IPS-18a (cell line): ENCODE data around the gene FBLN1.
"Not testable (repeated sequence)": the region's sequence is repeated elsewhere in the genome, so short reads cannot be mapped to it uniquely, and the experiment has no call there.

Source experiments
- H3K27ac ChIP-seq: one replicate; pipeline ENCODE4 v1.5.1; 2013; ENCODE audit warnings: low read length
- H3K27me3 ChIP-seq: one replicate; pipeline ENCODE4 v1.6.1; 2013; ENCODE audit warnings: mild to moderate bottlenecking, low read length; ENCODE audit not compliant: control insufficient read depth, insufficient read depth
- H3K36me3 ChIP-seq: one replicate; pipeline ENCODE4 v1.6.1; 2013; ENCODE audit warnings: low read depth, low read length; ENCODE audit not compliant: control insufficient read depth
- H3K4me1 ChIP-seq: one replicate; pipeline ENCODE4 v1.6.1; 2013; ENCODE audit warnings: low read depth, low read length; ENCODE audit not compliant: control insufficient read depth
- H3K4me3 ChIP-seq: one replicate; pipeline ENCODE4 v1.5.1; 2013; ENCODE audit warnings: low read length
- H3K9ac ChIP-seq: one replicate; pipeline ENCODE4 v1.6.1; 2013; ENCODE audit warnings: mild to moderate bottlenecking, low read length, moderate library complexity
- H3K9me3 ChIP-seq: one replicate; pipeline ENCODE4 v1.6.1; 2013; ENCODE audit warnings: low read depth, low read length; ENCODE audit not compliant: control insufficient read depth

The FBLN1 gene

GRCh38 chr22:45533703-45534102, 31.0 kb downstream of the FBLN1 start:
- H3K27me3 ChIP-seq, result no peaks in the 10 kb centered on the region
- no peak overlapping the region for H3K27ac ChIP-seq
- H3K36me3 ChIP-seq, result peaks cover 59% of the 10 kb centered on the region
- no peak overlapping the region for H3K9ac ChIP-seq
- no peak overlapping the region for H3K4me3 ChIP-seq
- H3K9me3 ChIP-seq, result no peaks in the 10 kb centered on the region
- no peaks in the 10 kb centered on the region for H3K4me1 ChIP-seq

- no peaks in the 10 kb centered on the region for H3K27me3 ChIP-seq
- H3K9ac ChIP-seq, result no peak overlapping the region
- H3K36me3 ChIP-seq, result peaks cover 57% of the 10 kb centered on the region
- no peaks in the 10 kb centered on the region for H3K9me3 ChIP-seq
- no peak overlapping the region for H3K4me3 ChIP-seq
- no peak overlapping the region for H3K27ac ChIP-seq
- H3K4me1 ChIP-seq, result no peaks in the 10 kb centered on the region
These were observed 31.9 kb downstream of the FBLN1 start for GRCh38 chr22:45534339-45535192.

DNA sequence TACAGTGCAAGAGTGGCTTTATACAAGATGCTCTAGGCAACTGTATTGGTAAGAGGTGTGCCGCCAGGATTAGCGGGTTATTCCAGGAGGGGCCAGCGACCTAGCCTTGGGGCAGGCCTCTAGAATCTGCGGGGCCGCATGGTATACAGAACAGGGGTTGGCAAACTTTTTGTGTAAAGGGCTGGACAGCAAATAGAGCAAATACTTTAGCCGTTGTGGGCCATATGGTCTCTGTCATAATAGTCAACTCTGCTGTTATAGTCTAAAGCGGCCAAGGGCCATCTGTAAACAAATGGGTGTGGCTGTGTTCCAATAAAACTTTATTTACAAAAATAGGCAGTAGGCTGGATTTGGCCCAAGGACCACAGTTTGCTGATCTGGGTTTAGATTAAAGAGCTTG, 32.6 kb downstream of the FBLN1 start:
- no peak overlapping the region for H3K27ac ChIP-seq
- no peaks in the 10 kb centered on the region for H3K4me1 ChIP-seq
- no peak overlapping the region for H3K4me3 ChIP-seq
- no peaks in the 10 kb centered on the region for H3K27me3 ChIP-seq
- H3K9ac ChIP-seq, result no peak overlapping the region
- no peaks in the 10 kb centered on the region for H3K9me3 ChIP-seq
- peaks cover 52% of the 10 kb centered on the region for H3K36me3 ChIP-seq

DNA sequence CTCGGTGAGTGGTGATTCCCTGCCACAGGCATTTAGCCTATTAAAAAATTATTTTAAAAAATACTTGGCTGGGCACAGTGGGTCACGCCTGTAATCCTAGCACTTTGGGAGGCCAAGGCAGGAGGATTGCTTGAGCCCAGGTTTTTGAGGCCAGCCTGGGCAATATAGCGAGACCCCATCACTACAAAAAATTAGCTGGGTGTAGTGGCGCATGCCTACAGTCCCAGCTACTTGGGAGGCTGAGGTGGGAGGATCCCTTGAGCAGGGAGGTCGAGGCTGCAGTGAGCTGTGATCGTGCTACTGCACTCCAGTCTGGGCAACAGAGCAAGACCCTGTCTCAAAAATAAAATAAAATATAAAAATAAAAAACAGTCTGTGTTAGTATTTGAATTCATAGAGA, 33.2 kb downstream of the FBLN1 start:
- not testable (repeated sequence) for H3K9ac ChIP-seq, H3K4me1 ChIP-seq, H3K27ac ChIP-seq, H3K4me3 ChIP-seq, H3K9me3 ChIP-seq, H3K27me3 ChIP-seq
- peaks cover 48% of the 10 kb centered on the region for H3K36me3 ChIP-seq

DNA sequence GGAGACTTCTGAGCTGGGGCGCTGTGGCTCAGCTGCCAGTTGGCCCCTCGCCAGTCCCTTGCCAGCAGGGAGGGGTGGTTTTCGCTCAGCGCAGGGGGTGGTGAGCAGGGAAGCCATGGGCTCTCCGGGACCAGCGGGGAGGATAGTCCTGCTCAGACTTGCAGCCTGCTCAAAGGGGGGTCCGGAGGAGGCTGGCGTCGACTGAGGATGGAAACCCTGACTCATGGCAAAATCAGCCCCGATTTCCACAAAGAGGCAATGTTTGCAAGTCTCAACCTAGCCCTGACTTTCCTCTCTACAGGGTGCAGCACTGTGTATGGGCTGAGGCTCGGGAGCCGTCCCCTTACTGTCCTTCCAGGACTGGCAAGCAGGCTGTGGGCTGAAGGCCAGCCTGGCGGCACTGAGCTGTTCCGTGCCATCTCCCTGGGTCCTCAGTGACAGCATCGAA, 35.1 kb downstream of the FBLN1 start:
- H3K36me3 ChIP-seq, result peaks cover 50% of the 10 kb centered on the region
- no peak overlapping the region for H3K27ac ChIP-seq
- no peaks in the 10 kb centered on the region for H3K27me3 ChIP-seq
- H3K4me1 ChIP-seq, result no peaks in the 10 kb centered on the region
- H3K9me3 ChIP-seq, result no peaks in the 10 kb centered on the region
- H3K4me3 ChIP-seq, result no peak overlapping the region
- H3K9ac ChIP-seq, result no peak overlapping the region

DNA sequence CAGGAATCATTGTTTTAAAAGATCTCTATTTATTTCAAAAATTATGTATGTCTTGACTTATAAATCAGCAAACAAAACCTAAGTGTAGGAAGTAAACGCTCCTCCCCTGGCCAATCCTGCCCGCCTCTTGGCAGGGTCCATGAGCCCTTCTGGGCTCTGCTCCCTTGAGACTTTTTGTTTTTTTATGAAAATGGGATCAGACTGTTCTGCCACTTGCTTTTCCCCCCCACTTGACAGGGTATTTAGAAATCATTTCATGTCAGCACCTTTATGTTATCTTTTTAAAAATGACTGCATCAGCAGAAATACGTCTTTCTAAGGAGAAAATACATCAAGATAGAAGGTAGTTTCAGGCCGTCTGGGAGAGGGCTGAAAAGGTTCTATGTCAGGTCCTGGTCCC, 35.6 kb downstream of the FBLN1 start:
- Histone ChIP-seq H3K36me3 (peaks cover 46% of the 10 kb centered on the region), H3K9me3 (no peaks in the 10 kb centered on the region), H3K9ac (no peak overlapping the region), H3K4me1 (no peaks in the 10 kb centered on the region), H3K27ac (no peak overlapping the region), H3K27me3 (no peaks in the 10 kb centered on the region), H3K4me3 (no peak overlapping the region)

DNA sequence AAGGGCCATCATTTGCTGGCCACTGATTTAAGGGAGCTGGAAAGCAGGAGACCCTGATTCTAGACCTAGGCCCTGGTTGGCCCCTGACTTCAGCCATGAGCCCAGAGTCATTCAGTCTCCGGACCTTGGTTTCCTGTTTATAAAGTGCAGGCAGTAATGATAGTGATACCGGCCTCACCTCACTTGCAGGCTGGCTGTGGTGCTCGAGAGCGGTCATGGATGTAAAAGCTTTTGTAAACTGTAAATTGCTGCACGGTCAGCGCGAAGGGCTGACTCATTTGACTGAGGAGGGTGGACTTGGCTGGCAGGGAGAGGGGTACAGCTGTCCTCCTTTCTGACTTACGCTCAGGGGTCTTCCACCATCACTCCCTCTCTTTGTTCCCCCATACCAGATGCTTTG, 37.4 kb downstream of the FBLN1 start:
- Histone ChIP-seq H3K36me3 (peaks cover 44% of the 10 kb centered on the region), H3K4me3 (no peak overlapping the region), H3K9ac (no peak overlapping the region), H3K9me3 (no peaks in the 10 kb centered on the region), H3K27me3 (no peaks in the 10 kb centered on the region), H3K27ac (no peak overlapping the region), H3K4me1 (no peaks in the 10 kb centered on the region)

- Histone ChIP-seq H3K36me3 (peaks cover 36% of the 10 kb centered on the region), H3K27ac (no peak overlapping the region), H3K9me3 (no peaks in the 10 kb centered on the region), H3K4me3 (no peak overlapping the region), H3K9ac (no peak overlapping the region), H3K4me1 (no peaks in the 10 kb centered on the region), H3K27me3 (no peaks in the 10 kb centered on the region)
These were observed 38.8 kb downstream of the FBLN1 start for GRCh38 chr22:45541382-45541979.

DNA sequence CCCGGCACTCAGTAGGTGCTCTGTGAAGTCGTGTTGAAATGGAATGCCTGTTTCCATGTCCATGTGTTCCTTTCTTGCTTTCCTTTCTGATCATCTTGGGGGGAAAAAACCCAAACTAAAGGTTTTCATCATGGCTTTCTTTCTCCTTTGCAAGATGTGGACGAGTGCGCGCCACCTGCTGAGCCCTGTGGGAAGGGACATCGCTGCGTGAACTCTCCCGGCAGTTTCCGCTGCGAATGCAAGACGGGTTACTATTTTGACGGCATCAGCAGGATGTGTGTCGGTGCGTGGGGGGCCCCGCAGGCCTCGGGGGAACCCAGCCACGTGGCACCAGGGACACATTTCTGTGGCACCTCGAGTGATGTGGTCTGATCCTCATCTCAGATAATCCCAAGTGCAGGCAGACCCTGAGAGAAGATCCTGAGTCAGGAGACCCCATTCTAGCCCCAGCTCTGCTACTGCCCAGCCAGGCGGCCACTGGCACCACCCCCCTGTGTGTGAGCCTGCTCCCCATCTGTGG, 39.4 kb downstream of the FBLN1 start:
- Histone ChIP-seq H3K27ac (no peak overlapping the region), H3K9me3 (no peaks in the 10 kb centered on the region), H3K27me3 (no peaks in the 10 kb centered on the region), H3K4me1 (no peaks in the 10 kb centered on the region), H3K9ac (no peak overlapping the region), H3K4me3 (no peak overlapping the region), H3K36me3 (peaks cover 40% of the 10 kb centered on the region)

DNA sequence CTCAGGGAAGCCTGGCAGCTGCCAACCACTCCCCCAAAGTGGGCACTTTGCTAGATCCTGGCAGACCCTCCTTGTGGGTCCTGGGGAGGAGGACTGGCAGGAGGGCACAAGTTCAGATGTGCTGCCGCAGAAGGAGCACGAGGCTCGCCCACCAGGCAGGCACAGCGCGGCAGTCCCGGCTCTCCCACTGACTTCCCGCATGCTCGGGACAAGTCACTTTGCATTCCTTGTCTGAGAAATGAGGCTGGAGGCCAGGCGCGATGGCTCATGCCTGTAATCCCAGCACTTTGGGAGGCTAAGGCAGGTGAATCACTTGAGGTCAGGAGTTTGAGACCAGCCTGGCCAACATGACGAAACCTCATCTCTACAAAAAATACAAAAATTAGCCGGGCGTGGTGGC, 40.1 kb downstream of the FBLN1 start:
- not testable (repeated sequence) for H3K9me3 ChIP-seq, H3K9ac ChIP-seq, H3K27me3 ChIP-seq, H3K27ac ChIP-seq, H3K4me3 ChIP-seq, H3K4me1 ChIP-seq
- peaks cover 47% of the 10 kb centered on the region for H3K36me3 ChIP-seq

DNA sequence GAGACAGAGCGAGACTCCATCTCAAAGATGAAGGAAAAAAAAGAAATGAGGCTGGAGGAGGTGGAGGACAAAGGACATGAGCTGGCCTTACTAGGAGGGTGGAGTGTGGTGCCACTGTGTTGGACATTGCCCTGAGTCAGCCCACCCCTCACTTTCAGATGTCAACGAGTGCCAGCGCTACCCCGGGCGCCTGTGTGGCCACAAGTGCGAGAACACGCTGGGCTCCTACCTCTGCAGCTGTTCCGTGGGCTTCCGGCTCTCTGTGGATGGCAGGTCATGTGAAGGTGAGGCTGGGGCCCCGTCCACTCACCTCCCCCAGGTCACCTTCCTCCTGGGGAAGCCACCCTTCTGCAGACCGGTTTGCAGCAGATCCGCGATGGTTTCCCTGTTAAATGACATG, 40.6 kb downstream of the FBLN1 start:
- Histone ChIP-seq H3K4me1 (no peaks in the 10 kb centered on the region), H3K9me3 (no peaks in the 10 kb centered on the region), H3K36me3 (peaks cover 52% of the 10 kb centered on the region), H3K9ac (no peak overlapping the region), H3K27me3 (no peaks in the 10 kb centered on the region), H3K27ac (no peak overlapping the region), H3K4me3 (no peak overlapping the region)
